Stimulated activated CD4-positive, alpha-beta T cell treated with anti-CD3 and anti-CD28 coated beads, TNF-alpha, amount 100 ng/mL, for 4 hours (primary cell): ENCODE results near the gene ELAVL3.
"Not testable (repeated sequence)": the region's sequence is repeated elsewhere in the genome, so short reads cannot be mapped to it uniquely, and the experiment has no call there.

ENCODE experiments used
- DNase-seq, 3 experiments: peaks; one replicate each; pipeline ENCODE4 v3.0.0-alpha.2; 2020; ENCODE audit warnings: low read depth in 3 of 3

ELAVL3 gene

GRCh38 chr19:11435833-11436313 is 45.0 kb downstream of the ELAVL3 start:
- DNase-seq: peak in 1 of 3 experiments; percentile 14

GRCh38 chr19:11435057-11435832 is 45.6 kb downstream of the ELAVL3 start, which contains the start of the genes ODAD3 and PRKCSH:
ODAD3 (minus strand) TSS chr19:11435121; CDS start chr19:11435016, 105 bp downstream.
PRKCSH (plus strand) TSS chr19:11435635; CDS start chr19:11436118, 483 bp downstream.
- DNase-seq: peak; percentile 96 to 97 (median 97)

- no peak for DNase-seq
Measured at GRCh38 chr19:11434703-11435056, 46.2 kb downstream of the ELAVL3 start.

GRCh38 chr19:11433526-11433925 is 47.3 kb downstream of the ELAVL3 start:
- not testable (repeated sequence) for DNase-seq

GRCh38 chr19:11426656-11427055 is 54.2 kb downstream of the ELAVL3 start:
- DNase-seq: no peak

GRCh38 chr19:11425719-11426457 is 55.0 kb downstream of the ELAVL3 start:
- no peak for DNase-seq

GRCh38 chr19:11423791-11424181 is 57.1 kb downstream of the ELAVL3 start:
- DNase-seq: no peak

- DNase-seq: no peak
Measured at GRCh38 chr19:11423164-11423790, 57.6 kb downstream of the ELAVL3 start.

GRCh38 chr19:11422163-11423065 is 58.4 kb downstream of the ELAVL3 start:
- DNase-seq: peak in 2 of 3 experiments; percentile 22 to 41

GRCh38 chr19:11421371-11422098 is 59.3 kb downstream of the ELAVL3 start:
- peak in 1 of 3 experiments; percentile 29 for DNase-seq

- DNase-seq: no peak
Measured at GRCh38 chr19:11420429-11421370, 60.1 kb downstream of the ELAVL3 start.

- no peak for DNase-seq
Measured at GRCh38 chr19:11418549-11419506, 62.0 kb downstream of the ELAVL3 start, which contains the start of gene RGL3. RGL3 (minus strand) TSS chr19:11419314; CDS start chr19:11419278, 36 bp downstream.

- no peak for DNase-seq
Measured at GRCh38 chr19:11418094-11418548, 62.7 kb downstream of the ELAVL3 start.

- DNase-seq: no peak
Measured at GRCh38 chr19:11416346-11417052, 64.3 kb downstream of the ELAVL3 start.

- DNase-seq: no peak
Measured at GRCh38 chr19:11414544-11414943, 66.3 kb downstream of the ELAVL3 start.

- DNase-seq: no peak
Measured at GRCh38 chr19:11410682-11411081, 70.2 kb downstream of the ELAVL3 start.

GRCh38 chr19:11408591-11408990 is 72.3 kb downstream of the ELAVL3 start:
- no peak for DNase-seq
